Head of caudate nucleus (tissue), 42 donors: ENCODE data around the gene CEP83.

ENCODE experiments used
- DNase-seq, 42 donors: peaks; one replicate each; pipeline versions ENCODE4 v3.0.0 to v3.0.0-alpha.2; 2020 to 2021; ENCODE audit warnings: mixed read lengths in 7 of 42
- intact Hi-C: fragments of 100-400 bp; cut with DNase I; formaldehyde crosslinking; loops from one replicate; pipeline ENCODE4 v1.15.0; 2022

Gene CEP83

DNA sequence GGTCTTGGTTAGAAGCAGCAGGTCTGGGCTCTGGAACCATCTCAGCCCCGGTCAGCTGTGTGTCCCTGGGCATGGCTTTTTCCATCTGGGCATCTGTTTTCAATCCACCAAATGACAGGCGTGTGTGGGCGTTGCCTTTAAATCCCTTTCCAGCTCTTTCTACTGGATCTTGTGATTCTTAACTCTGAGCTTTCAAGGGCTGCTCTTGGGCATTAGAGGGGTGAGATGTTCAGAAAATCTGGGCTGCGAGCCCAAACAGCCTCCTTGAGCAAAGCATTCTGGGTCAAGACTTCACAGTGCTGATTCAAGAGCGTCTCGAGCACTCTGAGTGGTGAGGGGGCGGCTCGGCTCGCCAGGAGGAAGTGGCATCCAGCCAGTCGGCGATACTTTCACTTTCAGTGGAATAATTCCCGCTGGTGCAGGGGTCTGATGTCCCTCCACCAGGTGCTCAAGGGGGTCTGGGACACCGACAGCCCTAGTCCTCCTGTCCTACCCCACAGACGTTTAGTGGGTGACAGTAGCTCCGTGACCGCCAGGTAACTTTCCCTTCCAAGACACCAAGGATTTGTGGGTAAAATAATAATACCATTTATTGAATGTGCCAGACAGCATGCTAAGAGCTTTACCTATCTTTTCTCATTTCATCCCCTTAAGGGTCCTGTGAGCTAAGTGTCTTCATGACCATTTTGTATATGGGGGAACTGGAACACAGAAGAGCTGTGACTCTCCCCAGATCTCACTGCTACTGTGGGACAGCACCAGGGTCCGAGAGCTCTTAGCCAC, 197.2 kb downstream of the CEP83 start:
- peak; percentile 52 to 90 (median 71) for DNase-seq
- intact Hi-C loops, result no loop called here

DNA sequence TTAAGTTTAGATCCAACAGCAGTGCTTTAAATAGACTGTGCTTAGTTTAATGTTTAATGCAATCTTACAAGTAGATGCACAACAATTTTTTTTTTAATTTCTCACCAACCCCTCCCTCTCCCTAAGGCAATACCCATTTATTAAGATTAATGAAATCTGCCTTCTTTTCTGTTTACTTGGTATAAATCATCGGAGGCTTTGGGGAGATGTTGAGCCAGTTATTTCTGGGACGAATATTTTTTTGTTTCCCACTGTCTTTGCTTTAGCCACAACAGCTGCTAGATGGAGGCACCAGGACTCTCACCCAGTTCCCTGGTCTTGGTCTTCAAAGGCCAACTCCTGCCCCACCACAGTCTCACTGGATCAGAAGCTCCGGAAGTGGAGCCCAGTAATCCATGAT, 197.9 kb downstream of the CEP83 start:
- no peak for DNase-seq
- intact Hi-C loops, result no loop called here

DNA sequence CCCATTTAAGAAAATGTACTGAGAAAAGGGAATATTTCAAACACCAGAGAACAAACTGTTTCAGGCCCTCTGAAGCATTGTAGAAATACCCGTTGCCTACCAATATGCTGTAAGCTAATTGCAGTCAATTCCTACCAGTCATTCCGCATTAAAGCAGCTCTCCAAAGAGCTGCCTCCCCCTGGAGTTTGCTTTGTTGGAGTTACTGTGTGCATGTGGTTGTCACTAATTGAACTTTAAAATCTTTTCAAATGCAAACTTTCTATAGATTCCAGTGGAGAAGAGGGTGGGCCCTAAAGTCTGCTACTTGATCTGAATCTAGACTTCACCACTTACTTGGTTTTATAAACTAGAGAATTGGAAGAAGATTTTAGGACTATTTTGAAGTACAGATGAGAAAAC, 198.5 kb downstream of the CEP83 start:
- intact Hi-C loops, result no loop called here
- no peak for DNase-seq

DNA sequence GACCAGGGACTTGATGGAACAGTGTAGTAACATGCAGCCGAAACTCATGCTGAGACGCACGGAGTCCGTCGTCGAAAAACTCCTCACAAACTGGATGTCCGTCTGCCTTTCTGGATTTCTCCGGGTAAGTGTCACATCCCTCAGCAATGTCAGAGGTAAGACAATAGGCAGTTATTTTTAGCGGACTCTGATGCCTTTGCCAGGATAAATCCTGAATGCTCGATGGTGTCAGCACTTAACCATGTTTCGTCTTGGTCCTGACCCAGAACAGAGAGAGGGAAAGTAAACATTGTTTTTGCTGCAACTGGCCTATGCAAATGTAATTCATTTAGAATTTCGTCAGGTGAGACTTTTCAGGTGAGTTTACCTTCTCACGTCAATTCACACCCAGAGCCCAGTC, 198.9 kb downstream of the CEP83 start:
- intact Hi-C loops, result no loop called here
- DNase-seq, result no peak

DNA sequence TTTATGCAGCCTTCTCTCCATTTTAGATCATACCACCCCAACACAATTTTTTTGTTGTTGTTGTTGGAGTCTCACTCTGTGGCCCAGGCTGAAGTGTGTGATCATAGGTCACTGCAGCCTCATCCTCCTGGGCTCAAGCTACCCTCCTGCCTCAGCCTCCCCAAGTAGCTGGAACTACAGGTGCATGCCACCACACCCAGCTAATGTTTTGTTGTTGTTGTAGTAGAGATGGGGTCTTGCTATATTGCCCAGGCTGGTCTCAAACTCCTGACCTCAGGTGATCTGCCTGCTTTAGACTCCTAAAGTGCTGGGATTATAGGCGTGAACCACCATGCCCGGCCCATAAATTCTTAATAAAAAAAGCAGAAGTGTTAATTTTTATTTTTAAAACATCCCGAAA, 199.7 kb downstream of the CEP83 start:
- intact Hi-C loops, result no loop called here
- DNase-seq, result no peak

DNA sequence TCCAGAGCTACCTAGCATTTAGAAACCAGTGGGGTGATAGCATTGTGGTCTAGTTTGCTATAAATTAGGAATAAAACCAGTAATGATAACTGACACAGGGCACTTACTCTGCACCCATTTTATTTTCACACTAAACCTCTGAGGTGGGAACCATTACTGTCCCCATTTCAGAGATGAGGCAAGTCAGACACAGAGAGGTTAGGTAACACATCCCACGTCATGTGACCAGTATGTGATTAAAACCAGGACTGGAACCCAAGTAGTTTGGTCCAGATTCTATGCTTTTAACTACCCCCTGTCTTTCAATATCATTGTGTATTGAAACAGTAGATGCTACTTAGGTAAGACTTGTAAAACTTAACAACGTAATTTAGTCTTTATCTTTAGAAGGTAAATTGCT, 201.1 kb downstream of the CEP83 start:
- intact Hi-C loops, result no loop called here
- no peak for DNase-seq
